ENCODE data around the gene FSTL4.

FSTL4 gene

GRCh38 chr5:133373121-133373870 lies 239.0 kb downstream of the FSTL4 start:
- DNase-seq (ENCODE audit: low spot score), result no peak
- Mint-ChIP-seq H3K27me3 (ENCODE audit: low read depth) (peaks cover 12% of the 10 kb centered on the region), H3K4me3 (no peak overlapping the region), H3K27ac (no peak overlapping the region), H3K4me1 (ENCODE audit: low read depth) (no peaks in the 10 kb centered on the region), H3K9me3 (peaks cover 13% of the 10 kb centered on the region), H3K36me3 (ENCODE audit: low read depth) (no peaks in the 10 kb centered on the region)

GRCh38 chr5:133372293-133372937 lies 239.9 kb downstream of the FSTL4 start:
- DNase-seq (ENCODE audit: low spot score), result no peak
- no peaks in the 10 kb centered on the region for H3K36me3 Mint-ChIP-seq (ENCODE audit: low read depth)
- H3K27me3 Mint-ChIP-seq (ENCODE audit: low read depth), result peaks cover 8% of the 10 kb centered on the region
- H3K4me1 Mint-ChIP-seq (ENCODE audit: low read depth), result no peaks in the 10 kb centered on the region
- no peak overlapping the region for H3K4me3 Mint-ChIP-seq
- peaks cover 7% of the 10 kb centered on the region for H3K9me3 Mint-ChIP-seq
- H3K27ac Mint-ChIP-seq, result no peak overlapping the region

- no peak overlapping the region for H3K4me3 Mint-ChIP-seq
- no peaks in the 10 kb centered on the region for H3K9me3 Mint-ChIP-seq
These were observed 240.8 kb downstream of the FSTL4 start for GRCh38 chr5:133371371-133372155.

GRCh38 chr5:133370904-133371303 lies 241.4 kb downstream of the FSTL4 start:
- no peak overlapping the region for H3K4me3 Mint-ChIP-seq
- H3K4me1 Mint-ChIP-seq (ENCODE audit: low read depth), result no peaks in the 10 kb centered on the region
- H3K27ac Mint-ChIP-seq, result no peak overlapping the region
- no peaks in the 10 kb centered on the region for H3K36me3 Mint-ChIP-seq (ENCODE audit: low read depth)
- no peaks in the 10 kb centered on the region for H3K9me3 Mint-ChIP-seq
- no peak for DNase-seq (ENCODE audit: low spot score)
- H3K27me3 Mint-ChIP-seq (ENCODE audit: low read depth), result peaks cover 6% of the 10 kb centered on the region

More at GRCh38 chr5:133371371-133372155, 240.8 kb downstream of the FSTL4 start:
- Mint-ChIP-seq H3K27me3 (ENCODE audit: low read depth) (peaks cover 6% of the 10 kb centered on the region), H3K4me1 (ENCODE audit: low read depth) (no peaks in the 10 kb centered on the region), H3K36me3 (ENCODE audit: low read depth) (no peaks in the 10 kb centered on the region), H3K27ac (no peak overlapping the region)
- no peak for DNase-seq (ENCODE audit: low spot score)

- H3K9me3 Mint-ChIP-seq, result no peaks in the 10 kb centered on the region
- H3K27ac Mint-ChIP-seq, result no peak overlapping the region
- H3K36me3 Mint-ChIP-seq (ENCODE audit: low read depth), result no peaks in the 10 kb centered on the region
- no peaks in the 10 kb centered on the region for H3K4me1 Mint-ChIP-seq (ENCODE audit: low read depth)
- no peak overlapping the region for H3K4me3 Mint-ChIP-seq
- no peak for DNase-seq (ENCODE audit: low spot score)
- H3K27me3 Mint-ChIP-seq (ENCODE audit: low read depth), result peaks cover 6% of the 10 kb centered on the region
These were observed 242.1 kb downstream of the FSTL4 start for GRCh38 chr5:133370036-133370831.

- no peak overlapping the region for H3K27ac Mint-ChIP-seq
- no peak overlapping the region for H3K4me3 Mint-ChIP-seq
- no peaks in the 10 kb centered on the region for H3K27me3 Mint-ChIP-seq (ENCODE audit: low read depth)
- H3K4me1 Mint-ChIP-seq (ENCODE audit: low read depth), result no peaks in the 10 kb centered on the region
- H3K9me3 Mint-ChIP-seq, result no peaks in the 10 kb centered on the region
- H3K36me3 Mint-ChIP-seq (ENCODE audit: low read depth), result no peaks in the 10 kb centered on the region
- DNase-seq (ENCODE audit: low spot score), result no peak
These were observed 243.2 kb downstream of the FSTL4 start for GRCh38 chr5:133368916-133369783.

- Mint-ChIP-seq H3K27ac (no peak overlapping the region), H3K36me3 (ENCODE audit: low read depth) (no peaks in the 10 kb centered on the region), H3K4me3 (no peak overlapping the region), H3K4me1 (ENCODE audit: low read depth) (no peaks in the 10 kb centered on the region), H3K27me3 (ENCODE audit: low read depth) (no peaks in the 10 kb centered on the region), H3K9me3 (no peaks in the 10 kb centered on the region)
- no peak for DNase-seq (ENCODE audit: low spot score)
These were observed 244.4 kb downstream of the FSTL4 start for GRCh38 chr5:133367984-133368383.

- H3K27ac Mint-ChIP-seq, result no peak overlapping the region
- no peaks in the 10 kb centered on the region for H3K9me3 Mint-ChIP-seq
These were observed 245.1 kb downstream of the FSTL4 start for GRCh38 chr5:133367071-133367786.

GRCh38 chr5:133366438-133366837 lies 245.9 kb downstream of the FSTL4 start:
- H3K27me3 Mint-ChIP-seq (ENCODE audit: low read depth), result no peaks in the 10 kb centered on the region
- no peaks in the 10 kb centered on the region for H3K36me3 Mint-ChIP-seq (ENCODE audit: low read depth)
- no peak overlapping the region for H3K27ac Mint-ChIP-seq
- H3K4me3 Mint-ChIP-seq, result no peak overlapping the region
- DNase-seq (ENCODE audit: low spot score), result no peak
- H3K9me3 Mint-ChIP-seq, result no peaks in the 10 kb centered on the region
- no peaks in the 10 kb centered on the region for H3K4me1 Mint-ChIP-seq (ENCODE audit: low read depth)

More at GRCh38 chr5:133367071-133367786, 245.1 kb downstream of the FSTL4 start:
- H3K4me3 Mint-ChIP-seq, result no peak overlapping the region
- H3K4me1 Mint-ChIP-seq (ENCODE audit: low read depth), result no peaks in the 10 kb centered on the region
- DNase-seq (ENCODE audit: low spot score), result no peak
- no peaks in the 10 kb centered on the region for H3K27me3 Mint-ChIP-seq (ENCODE audit: low read depth)
- no peaks in the 10 kb centered on the region for H3K36me3 Mint-ChIP-seq (ENCODE audit: low read depth)

- no peaks in the 10 kb centered on the region for H3K4me1 Mint-ChIP-seq (ENCODE audit: low read depth)
- DNase-seq (ENCODE audit: low spot score), result no peak
- H3K9me3 Mint-ChIP-seq, result no peaks in the 10 kb centered on the region
- H3K27ac Mint-ChIP-seq, result no peak overlapping the region
- H3K4me3 Mint-ChIP-seq, result no peak overlapping the region
- H3K27me3 Mint-ChIP-seq (ENCODE audit: low read depth), result no peaks in the 10 kb centered on the region
- H3K36me3 Mint-ChIP-seq (ENCODE audit: low read depth), result no peaks in the 10 kb centered on the region
These were observed 246.6 kb downstream of the FSTL4 start for GRCh38 chr5:133365738-133366137.

GRCh38 chr5:133364936-133365707 lies 247.2 kb downstream of the FSTL4 start:
- Mint-ChIP-seq H3K27me3 (ENCODE audit: low read depth) (no peaks in the 10 kb centered on the region), H3K4me1 (ENCODE audit: low read depth) (no peaks in the 10 kb centered on the region), H3K9me3 (no peaks in the 10 kb centered on the region), H3K27ac (no peak overlapping the region), H3K36me3 (ENCODE audit: low read depth) (no peaks in the 10 kb centered on the region), H3K4me3 (no peak overlapping the region)
- no peak for DNase-seq (ENCODE audit: low spot score)

Measured in T-helper 2 cell treated with Interferon-gamma antibody and Interleukin-4, amounts not matched to agents 5 μg/mL and 100 μg/mL, for 36 hours (primary cell).